ENCODE data around the gene RABL6.

- TF ChIP-seq EZH2 (IDR thresholded peaks at IDR 0.05): no peak
- TF ChIP-seq POLR2AphosphoS5 (IDR thresholded peaks at IDR 0.05; ENCODE audit: borderline replicate concordance, low read depth, low read length): no peak
- TF ChIP-seq FOXP2 (optimal IDR thresholded peaks at IDR 0.05; ENCODE audit: control extremely low read depth, extremely low read length, insufficient read depth): no peak
Measured at GRCh38 chr9:136837146-136837855, 29.6 kb downstream of the RABL6 start.

Measured in SK-N-MC (cell line).